ENCODE measurements around the gene MT1HL1.
"Not testable (repeated sequence)": the region's sequence is repeated elsewhere in the genome, so short reads cannot be mapped to it uniquely, and the experiment has no call there.

The MT1HL1 gene

GRCh38 chr1:236974025-236974424, 30.2 kb downstream of the MT1HL1 start:
- DNase-seq, result not testable (repeated sequence)

GRCh38 chr1:236966636-236967035, 37.6 kb downstream of the MT1HL1 start:
- DNase-seq, result no peak

GRCh38 chr1:236963920-236964319, 40.3 kb downstream of the MT1HL1 start:
- no peak for DNase-seq

GRCh38 chr1:236959112-236959511, 45.1 kb downstream of the MT1HL1 start:
- DNase-seq, result no peak

GRCh38 chr1:236957235-236957634, 47.0 kb downstream of the MT1HL1 start:
- no peak for DNase-seq

Measured in activated CD4-positive, alpha-beta T cell treated with anti-CD3 and anti-CD28 coated beads, Interleukin-2, amount 50 U/mL, for 48 hours (primary cell).